Activated CD4-positive, alpha-beta T cell treated with anti-CD3 and anti-CD28 coated beads, Interleukin-2, amount 50 U/mL, for 1 hour (primary cell): ENCODE results near the gene MGMT.

Experiments
- DNase-seq: peaks from one replicate; pipeline ENCODE4 v3.0.0-alpha.2; 2020

The MGMT gene

GRCh38 chr10:129497013-129497412 lies 30.0 kb downstream of the MGMT start:
- DNase-seq, result no peak

- DNase-seq, result no peak
These were observed 31.6 kb downstream of the MGMT start for GRCh38 chr10:129498680-129499079.

GRCh38 chr10:129500617-129501339 lies 33.7 kb downstream of the MGMT start:
- DNase-seq, result no peak

DNA sequence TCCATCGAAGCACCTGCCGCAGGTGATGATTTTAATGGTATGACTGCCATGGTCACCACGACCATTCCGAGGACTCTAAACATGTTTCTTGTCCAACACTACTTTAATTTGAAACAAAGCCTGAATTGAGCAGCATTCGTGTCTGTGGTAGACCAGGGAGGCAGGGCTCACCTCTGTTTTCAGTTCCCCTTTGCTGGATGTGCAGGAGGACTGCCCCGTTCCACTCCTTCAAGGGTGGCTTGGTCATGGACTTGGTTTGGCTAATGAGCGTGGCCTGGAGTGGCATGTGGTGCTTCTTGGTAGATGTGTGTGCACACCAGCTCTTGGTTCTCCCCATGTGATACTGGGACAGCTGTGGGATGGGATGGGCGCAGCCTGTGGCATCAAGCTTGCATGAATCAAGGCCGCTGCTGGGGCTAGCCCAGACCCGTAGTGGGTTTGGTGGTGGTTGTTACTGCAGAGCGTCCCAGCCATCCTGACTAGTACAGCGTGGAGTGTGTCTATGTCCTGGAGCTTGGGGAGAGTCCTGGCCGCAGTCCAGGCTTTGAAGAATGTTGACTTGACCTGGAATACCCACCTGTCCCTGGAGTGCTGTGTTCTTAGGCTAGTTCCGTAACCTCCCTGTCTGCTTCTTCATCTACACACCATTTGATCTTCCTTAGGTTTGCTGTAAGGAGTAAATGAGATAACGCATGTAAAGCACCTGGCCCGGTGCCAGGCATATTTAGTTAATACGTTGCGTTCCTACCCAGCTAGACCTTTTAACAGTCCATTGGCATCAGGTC lies 34.8 kb downstream of the MGMT start:
- DNase-seq, result no peak

DNA sequence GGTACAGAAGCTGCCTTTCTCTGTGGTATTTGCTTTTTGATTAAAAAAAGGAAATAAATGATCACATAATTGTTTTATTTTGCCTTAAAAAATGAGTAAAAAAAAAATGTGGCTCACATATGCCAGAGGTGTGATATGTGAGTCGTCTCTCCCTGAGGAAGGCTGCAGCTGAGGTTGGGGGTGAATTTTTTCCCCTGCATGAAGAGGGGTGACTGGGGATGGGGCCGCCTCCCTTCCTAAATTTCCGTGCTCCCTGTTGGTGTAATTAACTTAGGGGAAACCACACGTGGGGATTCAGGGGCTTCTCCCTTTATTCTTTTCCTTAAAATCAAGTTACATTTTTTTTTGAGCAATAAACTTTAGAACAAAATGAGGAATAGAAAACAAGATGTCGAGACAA lies 35.4 kb downstream of the MGMT start:
- no peak for DNase-seq

DNA sequence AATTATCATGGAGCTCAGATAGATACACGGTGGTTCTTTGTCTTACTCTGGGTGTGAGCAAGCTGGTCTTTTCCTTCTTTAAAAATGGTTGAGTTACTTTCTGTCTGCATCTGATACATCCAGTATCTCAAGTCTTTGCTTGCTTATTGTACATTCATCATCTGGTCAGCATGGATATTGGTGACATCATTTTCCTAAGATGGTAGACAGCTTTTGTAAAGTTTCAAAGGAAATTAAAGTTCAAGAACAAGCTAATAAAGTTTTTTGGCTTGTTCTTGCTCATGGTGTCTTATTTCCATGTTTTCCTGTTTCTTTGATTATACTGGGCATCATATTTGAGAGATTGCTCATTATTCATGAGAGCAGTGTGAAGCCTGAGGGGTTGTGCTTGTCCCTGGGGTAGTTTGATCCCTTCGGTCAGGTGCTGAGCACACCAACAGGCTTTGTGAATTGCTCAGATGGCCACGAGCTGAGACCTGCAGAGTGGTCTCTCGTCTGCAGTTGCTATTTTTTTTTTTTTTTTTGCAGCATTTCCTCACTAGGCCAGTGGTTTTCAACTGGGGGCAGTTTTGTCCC lies 38.5 kb downstream of the MGMT start:
- no peak for DNase-seq

DNA sequence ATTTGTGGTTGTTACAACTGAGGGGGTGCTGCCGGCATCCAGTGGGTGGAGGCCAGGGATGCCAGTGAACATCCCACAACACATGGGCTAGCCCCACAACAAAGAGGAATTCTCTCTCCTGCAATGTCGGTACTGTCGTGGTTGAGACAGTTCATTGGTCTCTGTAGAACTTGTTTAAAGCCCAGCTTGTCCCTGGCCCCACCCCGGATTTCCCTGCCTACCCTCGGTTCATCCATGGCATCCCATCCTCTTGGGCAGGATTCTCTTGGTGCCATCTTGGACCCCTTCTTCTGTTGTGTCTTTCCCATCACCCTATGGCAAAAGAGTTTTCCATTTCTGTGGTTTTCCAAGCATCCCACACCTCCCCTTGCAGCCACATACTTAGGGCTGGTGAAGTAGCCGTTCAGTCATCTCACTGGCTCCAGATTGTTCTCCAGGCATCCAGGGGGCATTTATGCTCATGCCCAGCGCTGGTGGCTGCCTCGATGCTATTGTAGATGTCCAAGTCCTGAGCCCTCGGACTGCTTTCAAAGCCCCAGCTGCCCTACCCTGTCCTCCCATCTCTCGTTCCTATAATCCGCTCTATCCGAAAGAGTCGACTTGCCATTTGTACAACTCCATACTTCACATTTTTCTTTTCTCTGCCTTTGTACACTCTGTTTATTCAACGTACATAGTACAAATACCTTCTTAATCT lies 39.2 kb downstream of the MGMT start:
- DNase-seq, result no peak

- DNase-seq, result no peak
These were observed 40.3 kb downstream of the MGMT start for GRCh38 chr10:129507216-129507889.

GRCh38 chr10:129509155-129509554 lies 42.1 kb downstream of the MGMT start:
- no peak for DNase-seq

DNA sequence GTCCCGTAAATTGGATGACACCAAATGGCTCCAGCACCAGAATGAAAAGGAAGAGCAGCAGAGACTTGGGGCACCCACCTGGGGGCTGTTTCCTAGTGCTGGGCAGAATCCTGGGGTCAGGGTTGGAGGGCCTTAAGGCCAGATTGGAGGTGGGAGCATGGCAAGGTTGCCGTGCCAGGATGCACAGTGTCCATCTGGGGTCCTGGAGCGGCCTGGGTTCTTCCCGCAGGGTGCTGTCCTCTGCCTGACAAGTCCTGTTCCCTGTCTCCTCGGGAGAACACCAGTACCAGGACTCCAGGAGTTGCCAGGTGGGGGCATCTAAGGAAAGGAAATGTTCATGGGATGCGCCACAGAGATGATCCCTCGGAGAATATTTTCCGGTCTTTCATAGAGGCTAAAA lies 42.8 kb downstream of the MGMT start:
- DNase-seq, result no peak

DNA sequence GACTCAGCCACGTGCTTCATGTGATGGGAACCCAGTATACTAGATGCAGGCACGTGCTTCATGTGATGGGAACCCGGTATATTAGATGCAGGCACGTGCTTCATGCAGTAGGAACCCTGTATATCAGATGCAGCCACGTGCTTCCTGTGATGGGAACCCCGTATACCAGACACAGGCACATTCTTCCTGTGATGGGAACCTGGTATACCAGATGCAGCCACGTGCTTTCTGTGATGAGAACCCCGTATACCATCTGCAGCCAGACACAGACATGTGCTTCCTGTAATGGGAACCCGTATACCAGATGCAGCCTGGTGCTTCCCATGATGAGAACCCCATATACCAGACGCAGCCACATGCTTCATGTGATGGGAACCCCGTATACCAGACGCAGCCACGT lies 44.0 kb downstream of the MGMT start:
- DNase-seq, result no peak

- no peak for DNase-seq
These were observed 44.7 kb downstream of the MGMT start for GRCh38 chr10:129511758-129512157.

- DNase-seq, result no peak
These were observed 46.3 kb downstream of the MGMT start for GRCh38 chr10:129513312-129513711.

DNA sequence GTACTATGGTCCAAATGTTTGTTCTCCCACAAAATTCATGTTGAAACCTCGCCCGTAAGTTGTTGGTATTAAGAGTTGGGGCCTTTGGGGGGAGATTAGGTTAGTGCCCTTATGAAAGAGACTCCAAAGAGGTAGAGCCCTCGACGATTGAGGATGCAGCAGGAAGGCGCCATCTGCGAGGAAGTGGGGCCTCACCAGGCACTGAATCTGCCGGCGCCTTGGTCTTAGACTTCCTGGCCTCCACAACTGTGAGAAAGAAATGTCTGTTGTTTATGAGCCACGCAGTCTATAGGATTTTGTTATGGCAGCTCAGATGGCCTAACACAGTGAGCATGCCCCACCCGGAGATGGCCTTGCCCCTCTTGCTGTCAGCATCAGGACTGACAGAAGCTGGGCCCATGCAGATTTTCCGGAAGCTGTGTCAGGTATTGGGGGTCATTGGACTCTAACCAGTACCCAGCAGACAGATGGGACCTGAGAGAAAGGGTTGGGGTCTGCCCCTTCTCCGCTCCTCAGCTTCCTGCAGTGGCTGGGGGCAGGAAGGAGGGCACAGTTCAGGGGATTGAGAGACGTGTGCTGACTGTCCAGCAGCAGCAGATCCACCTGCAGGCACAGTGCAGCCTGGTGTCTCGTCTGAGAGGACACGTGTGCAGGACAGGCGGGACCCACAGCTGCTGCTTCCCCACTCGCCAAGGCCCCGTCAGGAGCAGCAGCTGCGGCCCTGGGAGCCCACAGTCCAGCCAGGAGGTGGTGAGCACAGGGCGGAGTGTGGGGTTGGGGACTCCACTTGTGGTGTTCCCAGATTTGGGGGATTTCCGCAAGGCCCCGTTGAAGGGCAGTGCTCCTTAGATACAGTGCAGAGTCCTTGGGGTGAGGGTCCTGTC lies 47.8 kb downstream of the MGMT start:
- no peak for DNase-seq

GRCh38 chr10:129516846-129517679 lies 50.0 kb downstream of the MGMT start:
- DNase-seq, result no peak

GRCh38 chr10:129517680-129518057 lies 50.6 kb downstream of the MGMT start:
- no peak for DNase-seq

DNA sequence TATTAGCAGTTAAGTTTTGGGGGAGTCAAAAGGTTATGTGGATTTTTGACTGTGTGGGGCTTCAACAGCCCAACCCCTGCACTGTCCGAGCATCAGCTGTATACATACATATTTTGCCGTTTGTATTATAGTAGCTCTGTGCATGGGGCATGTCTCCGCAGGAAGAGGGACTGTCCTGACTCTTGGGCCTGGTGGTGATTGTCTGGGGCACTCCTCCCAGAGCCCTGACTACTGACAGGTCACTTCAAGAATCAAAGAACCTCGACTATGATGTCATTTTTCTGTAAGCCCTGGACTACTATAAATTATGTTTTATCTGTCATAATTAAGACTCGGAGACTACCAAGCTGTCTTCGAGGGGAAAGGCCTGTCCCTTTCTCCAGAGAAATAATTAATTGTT lies 51.8 kb downstream of the MGMT start:
- DNase-seq, result no peak

DNA sequence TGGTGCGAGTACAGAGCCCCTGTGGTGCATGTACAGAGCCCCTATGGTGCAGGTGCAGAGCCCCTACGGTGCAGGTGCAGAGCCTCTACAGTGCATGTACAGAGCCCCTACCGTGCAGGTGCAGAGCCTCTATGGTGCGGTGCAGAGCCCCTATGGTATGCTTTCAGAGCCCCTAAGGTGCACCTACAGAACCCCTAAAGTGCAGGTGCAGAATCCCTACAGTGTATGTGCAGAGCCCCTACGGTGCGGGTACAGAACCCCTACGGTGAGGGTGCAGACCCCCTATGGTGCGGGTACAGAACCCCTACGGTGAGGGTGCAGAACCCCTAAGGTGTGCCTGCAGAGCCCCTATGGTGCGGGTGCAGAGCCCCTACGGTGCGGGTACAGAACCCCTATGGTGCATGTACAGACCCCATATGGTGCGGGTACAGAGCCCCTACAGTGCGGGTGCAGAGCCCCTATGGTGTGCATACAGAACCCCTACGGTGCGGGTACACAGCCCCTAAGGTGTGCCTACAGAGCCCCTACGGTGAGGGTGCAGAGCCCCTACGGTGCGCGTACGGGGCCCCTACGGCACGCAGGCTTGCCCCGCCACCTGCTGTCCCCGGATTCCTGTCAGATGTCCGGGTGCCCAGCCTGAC lies 53.5 kb downstream of the MGMT start:
- DNase-seq, result no peak

- DNase-seq, result no peak
These were observed 54.4 kb downstream of the MGMT start for GRCh38 chr10:129521161-129522025.
